Osteoblast (primary cell): ENCODE data around the gene FRAS1. TPM values are rescaled to one million over a fixed set of nuclear protein-coding genes. Genes with fewer than 3 reads are reported as not detected.

Experiments
- DNase-seq: peaks from one replicate; pipeline ENCODE4 v3.0.0; 2011; ENCODE audit warnings: low spot score, mixed read lengths; ENCODE audit not compliant: insufficient read length; ENCODE audit errors: missing footprints
- H2AFZ ChIP-seq: 2 replicates; pipeline ENCODE4 v1.6.0; 2011; ENCODE audit warnings: mild to moderate bottlenecking, low read length
- H3K27ac ChIP-seq: 2 replicates; pipeline ENCODE4 v1.5.1; 2011; ENCODE audit warnings: mild to moderate bottlenecking, low read depth, low read length, moderate library complexity
- H3K27me3 ChIP-seq: 2 replicates; pipeline ENCODE4 v1.6.0; 2012; ENCODE audit warnings: mild to moderate bottlenecking, control low read depth, inconsistent platforms, low read length, moderate library complexity; ENCODE audit not compliant: insufficient read depth
- H3K36me3 ChIP-seq: 2 replicates; pipeline ENCODE4 v1.5.1; 2011; ENCODE audit warnings: mild to moderate bottlenecking, low read length, control low read depth, moderate library complexity; ENCODE audit not compliant: insufficient read depth
- H3K4me1 ChIP-seq: 2 replicates; pipeline ENCODE4 v1.5.1; 2011; ENCODE audit warnings: mild to moderate bottlenecking, low read length, control low read depth, moderate library complexity; ENCODE audit not compliant: insufficient read depth
- H3K4me2 ChIP-seq: 2 replicates; pipeline ENCODE4 v1.6.0; 2011; ENCODE audit warnings: mild to moderate bottlenecking, low read length; ENCODE audit not compliant: insufficient read depth
- H3K4me3 ChIP-seq: fragments of 200-600 bp; sonication (generic); 3 replicates; pipeline ENCODE4 v1.5.1; 2012; ENCODE audit warnings: mild to moderate bottlenecking, low read length, inconsistent platforms; ENCODE audit not compliant: insufficient read depth
- H3K79me2 ChIP-seq: 2 replicates; pipeline ENCODE4 v1.6.0; 2012; ENCODE audit warnings: mild to moderate bottlenecking, low read length, control low read depth, inconsistent platforms; ENCODE audit not compliant: insufficient read depth
- H3K9me3 ChIP-seq: 2 replicates; pipeline ENCODE4 v1.5.1; 2011; ENCODE audit warnings: low read depth, low read length, control low read depth
- H4K20me1 ChIP-seq: 2 replicates; pipeline ENCODE4 v1.6.0; 2012; ENCODE audit warnings: mild to moderate bottlenecking, low read length, control low read depth; ENCODE audit not compliant: insufficient read depth
- total RNA-seq: library from RNA; depleted of rRNA; stranded (reverse); fragments of >200 nt; gene quantifications from 2 replicates; pipeline ENCODE4 v1.2.3, GENCODE V29; 2012
- TF ChIP-seq, protein P1 (sequence below): IDR thresholded peaks from 2 replicates; pipeline ENCODE4 v1.5.1; 2011; ENCODE audit warnings: mild to moderate bottlenecking, low read depth, low read length, moderate library complexity; ENCODE audit errors: extremely low read depth

The FRAS1 gene
- total RNA-seq, 1 donor, result 5.1 TPM

GRCh38 chr4:78379991-78380729 is 323.0 kb downstream of the FRAS1 start:
- H3K4me1 ChIP-seq, result no peaks in the 10 kb centered on the region
- H3K4me3 ChIP-seq, result no peak overlapping the region
- no peak overlapping the region for H3K27ac ChIP-seq
- no peak overlapping the region for H3K4me2 ChIP-seq
- no peaks in the 10 kb centered on the region for H3K79me2 ChIP-seq
- no peak overlapping the region for H2AFZ ChIP-seq
- no peak for DNase-seq
- no peaks in the 10 kb centered on the region for H3K36me3 ChIP-seq
- H4K20me1 ChIP-seq, result no peaks in the 10 kb centered on the region
- TF ChIP-seq, protein P1, sequence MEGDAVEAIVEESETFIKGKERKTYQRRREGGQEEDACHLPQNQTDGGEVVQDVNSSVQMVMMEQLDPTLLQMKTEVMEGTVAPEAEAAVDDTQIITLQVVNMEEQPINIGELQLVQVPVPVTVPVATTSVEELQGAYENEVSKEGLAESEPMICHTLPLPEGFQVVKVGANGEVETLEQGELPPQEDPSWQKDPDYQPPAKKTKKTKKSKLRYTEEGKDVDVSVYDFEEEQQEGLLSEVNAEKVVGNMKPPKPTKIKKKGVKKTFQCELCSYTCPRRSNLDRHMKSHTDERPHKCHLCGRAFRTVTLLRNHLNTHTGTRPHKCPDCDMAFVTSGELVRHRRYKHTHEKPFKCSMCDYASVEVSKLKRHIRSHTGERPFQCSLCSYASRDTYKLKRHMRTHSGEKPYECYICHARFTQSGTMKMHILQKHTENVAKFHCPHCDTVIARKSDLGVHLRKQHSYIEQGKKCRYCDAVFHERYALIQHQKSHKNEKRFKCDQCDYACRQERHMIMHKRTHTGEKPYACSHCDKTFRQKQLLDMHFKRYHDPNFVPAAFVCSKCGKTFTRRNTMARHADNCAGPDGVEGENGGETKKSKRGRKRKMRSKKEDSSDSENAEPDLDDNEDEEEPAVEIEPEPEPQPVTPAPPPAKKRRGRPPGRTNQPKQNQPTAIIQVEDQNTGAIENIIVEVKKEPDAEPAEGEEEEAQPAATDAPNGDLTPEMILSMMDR, result no peak
- H3K27me3 ChIP-seq, result no peaks in the 10 kb centered on the region
- no peaks in the 10 kb centered on the region for H3K9me3 ChIP-seq

- no peak overlapping the region for H2AFZ ChIP-seq
- no peaks in the 10 kb centered on the region for H3K27me3 ChIP-seq
- TF ChIP-seq, protein P1, result no peak
- H3K4me3 ChIP-seq, result no peak overlapping the region
- no peak overlapping the region for H3K4me2 ChIP-seq
- H3K27ac ChIP-seq, result no peak overlapping the region
- H3K79me2 ChIP-seq, result no peaks in the 10 kb centered on the region
- no peak for DNase-seq
- no peaks in the 10 kb centered on the region for H3K9me3 ChIP-seq
- no peaks in the 10 kb centered on the region for H3K36me3 ChIP-seq
- H3K4me1 ChIP-seq, result no peaks in the 10 kb centered on the region
- no peaks in the 10 kb centered on the region for H4K20me1 ChIP-seq
Observed at GRCh38 chr4:78386679-78387078, 329.6 kb downstream of the FRAS1 start.

DNA sequence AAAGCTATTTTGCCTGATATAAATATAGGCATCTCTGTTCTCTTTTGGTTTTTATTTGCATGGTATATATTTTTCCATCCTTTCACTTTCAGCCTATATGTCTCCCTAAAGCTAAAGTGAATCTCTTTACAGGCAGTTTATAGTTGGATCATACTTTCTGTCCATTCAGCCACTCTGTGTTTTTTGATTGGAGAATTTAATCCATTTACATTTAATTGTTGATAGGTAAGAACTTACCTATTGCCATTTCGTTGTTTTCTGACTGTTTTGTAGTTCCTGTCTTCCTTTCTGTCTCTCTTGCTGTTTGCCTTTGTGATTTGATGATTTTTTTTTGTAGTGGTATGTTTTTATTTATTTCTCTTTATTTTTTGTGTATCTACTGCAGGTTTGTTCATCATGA is 338.5 kb downstream of the FRAS1 start:
- no peaks in the 10 kb centered on the region for H3K79me2 ChIP-seq
- H3K4me1 ChIP-seq, result no peaks in the 10 kb centered on the region
- no peak for DNase-seq
- no peaks in the 10 kb centered on the region for H3K27me3 ChIP-seq
- H3K4me2 ChIP-seq, result no peak overlapping the region
- no peaks in the 10 kb centered on the region for H3K9me3 ChIP-seq
- H2AFZ ChIP-seq, result no peak overlapping the region
- no peaks in the 10 kb centered on the region for H3K36me3 ChIP-seq
- H4K20me1 ChIP-seq, result no peaks in the 10 kb centered on the region
- no peak overlapping the region for H3K27ac ChIP-seq
- TF ChIP-seq, protein P1, result no peak
- no peak overlapping the region for H3K4me3 ChIP-seq

DNA sequence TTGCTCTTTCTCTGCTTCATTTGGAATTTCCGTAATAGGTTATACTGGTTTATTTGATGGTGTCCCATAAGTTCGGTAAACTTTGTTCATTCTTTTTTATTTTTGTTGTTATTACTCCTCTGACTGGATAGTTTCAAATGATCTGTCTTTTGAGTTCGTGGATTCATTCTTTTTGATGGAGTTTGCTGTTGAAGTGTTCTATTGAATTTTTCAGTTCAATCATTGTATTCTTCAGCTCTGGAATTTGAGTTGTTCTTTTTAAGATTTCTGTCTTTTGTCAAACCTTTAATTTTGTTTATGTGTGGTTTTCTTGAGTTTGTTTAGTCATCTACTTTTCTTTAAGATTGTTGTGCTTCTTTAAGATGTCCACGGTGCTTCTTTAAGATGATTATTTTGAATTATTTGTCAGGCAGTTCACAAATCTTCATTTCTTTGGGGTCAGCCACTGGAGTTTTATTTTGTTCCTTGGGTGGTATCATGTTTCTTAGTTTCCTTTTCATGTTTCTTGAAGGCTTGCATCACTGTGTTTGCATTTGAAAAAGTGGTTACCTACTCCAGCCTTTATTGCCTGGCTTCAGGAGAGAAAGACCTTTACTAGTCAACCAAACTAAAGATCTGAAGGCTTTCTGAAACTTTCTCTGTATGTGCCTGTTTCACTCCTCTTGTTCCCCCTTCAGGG is 339.6 kb downstream of the FRAS1 start:
- Histone ChIP-seq H3K79me2 (no peaks in the 10 kb centered on the region), H3K9me3 (no peaks in the 10 kb centered on the region), H3K36me3 (no peaks in the 10 kb centered on the region), H3K4me1 (no peaks in the 10 kb centered on the region), H2AFZ (no peak overlapping the region), H3K4me3 (no peak overlapping the region), H3K27me3 (no peaks in the 10 kb centered on the region), H4K20me1 (no peaks in the 10 kb centered on the region), H3K4me2 (no peak overlapping the region), H3K27ac (no peak overlapping the region)
- no peak for DNase-seq
- TF ChIP-seq, protein P1, result no peak
